Mucosa of stomach (tissue), 1 donor: ENCODE measurements around the gene MEDAG.
"Not testable (repeated sequence)": the region's sequence is repeated elsewhere in the genome, so short reads cannot be mapped to it uniquely, and the experiment has no call there.

ENCODE experiments used
- H3K27me3 ChIP-seq: one replicate; pipeline ENCODE4 v1.7.0; 2013; ENCODE audit warnings: mild to moderate bottlenecking, low read length; ENCODE audit not compliant: control insufficient read depth, insufficient read depth
- H3K36me3 ChIP-seq: one replicate; pipeline ENCODE4 v1.7.0; 2013; ENCODE audit warnings: low read length; ENCODE audit not compliant: control insufficient read depth, insufficient read depth
- H3K4me1 ChIP-seq: one replicate; pipeline ENCODE4 v1.7.0; 2013; ENCODE audit warnings: mild to moderate bottlenecking, low read length; ENCODE audit not compliant: control insufficient read depth, insufficient read depth
- H3K4me3 ChIP-seq: one replicate; pipeline ENCODE4 v1.7.0; 2013; ENCODE audit warnings: low read length
- H3K9ac ChIP-seq: one replicate; pipeline ENCODE4 v1.7.0; 2013; ENCODE audit warnings: mild to moderate bottlenecking, low read length, moderate library complexity
- H3K9me3 ChIP-seq: one replicate; pipeline ENCODE4 v1.7.0; 2013; ENCODE audit warnings: mild to moderate bottlenecking, low read length, moderate library complexity; ENCODE audit not compliant: control insufficient read depth
- donor health status: Pancreatic carcinoma.

MEDAG gene

DNA sequence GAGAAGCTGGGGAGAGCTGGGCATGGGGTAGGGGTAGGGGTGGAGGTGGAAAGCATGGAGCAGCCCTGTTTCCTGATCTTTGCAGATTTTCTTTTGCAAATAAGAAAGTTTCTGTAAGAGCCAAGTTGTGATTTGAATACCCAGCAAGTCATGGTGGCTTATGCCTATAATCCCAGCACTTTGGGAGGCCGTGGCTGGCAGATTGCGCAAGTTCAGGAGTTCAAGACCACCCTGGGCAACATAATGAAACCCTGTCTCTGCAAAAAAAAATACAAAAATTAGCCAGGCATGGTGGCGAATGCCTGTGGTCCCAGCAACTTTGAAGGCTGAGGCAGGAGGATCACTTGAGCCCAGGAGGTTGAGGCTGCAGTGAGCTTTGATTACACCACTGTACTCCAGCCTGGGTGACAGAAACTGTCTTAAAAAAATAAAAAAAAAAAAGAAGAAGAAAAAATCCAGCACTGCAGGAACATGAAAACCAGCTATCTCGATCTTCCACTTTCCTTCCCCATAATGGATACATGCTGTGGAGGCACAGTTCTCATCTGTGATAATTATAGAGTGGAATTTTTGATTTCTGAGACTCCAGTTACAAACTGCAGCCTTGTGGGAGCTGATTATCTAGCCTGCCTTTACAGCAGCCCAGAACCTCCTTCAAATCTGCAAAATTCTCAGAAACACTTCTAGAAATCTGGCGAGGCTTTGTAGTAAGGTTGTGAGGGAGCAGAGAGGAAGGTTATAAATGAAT is 14.3 kb downstream of the MEDAG start:
- H3K9ac ChIP-seq, result no peak overlapping the region
- H3K27me3 ChIP-seq, result no peaks in the 10 kb centered on the region
- no peaks in the 10 kb centered on the region for H3K4me1 ChIP-seq
- H3K36me3 ChIP-seq, result no peaks in the 10 kb centered on the region
- no peak overlapping the region for H3K4me3 ChIP-seq
- no peaks in the 10 kb centered on the region for H3K9me3 ChIP-seq

DNA sequence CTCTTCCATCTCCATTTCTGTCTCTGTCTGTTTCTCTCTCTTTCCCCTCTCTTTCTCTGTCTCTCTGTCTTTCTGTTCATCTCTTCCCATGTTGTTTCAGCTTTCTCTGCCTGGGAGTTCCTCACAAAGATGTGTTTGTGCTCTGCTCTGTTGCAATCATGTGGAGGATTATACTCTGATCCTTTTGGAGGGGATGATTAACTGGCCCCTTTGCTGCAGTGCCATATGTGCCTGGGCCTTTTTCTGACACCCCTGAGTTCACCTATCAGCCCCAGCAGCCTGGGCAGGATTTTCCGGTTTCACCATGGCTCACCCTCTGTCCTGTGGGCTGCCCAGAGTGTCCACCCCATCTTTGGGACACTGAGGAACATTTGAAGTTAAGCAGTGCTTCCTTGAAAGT is 17.3 kb downstream of the MEDAG start:
- no peaks in the 10 kb centered on the region for H3K36me3 ChIP-seq
- H3K27me3 ChIP-seq, result no peaks in the 10 kb centered on the region
- H3K9me3 ChIP-seq, result no peaks in the 10 kb centered on the region
- H3K4me3 ChIP-seq, result no peak overlapping the region
- no peaks in the 10 kb centered on the region for H3K4me1 ChIP-seq
- no peak overlapping the region for H3K9ac ChIP-seq

DNA sequence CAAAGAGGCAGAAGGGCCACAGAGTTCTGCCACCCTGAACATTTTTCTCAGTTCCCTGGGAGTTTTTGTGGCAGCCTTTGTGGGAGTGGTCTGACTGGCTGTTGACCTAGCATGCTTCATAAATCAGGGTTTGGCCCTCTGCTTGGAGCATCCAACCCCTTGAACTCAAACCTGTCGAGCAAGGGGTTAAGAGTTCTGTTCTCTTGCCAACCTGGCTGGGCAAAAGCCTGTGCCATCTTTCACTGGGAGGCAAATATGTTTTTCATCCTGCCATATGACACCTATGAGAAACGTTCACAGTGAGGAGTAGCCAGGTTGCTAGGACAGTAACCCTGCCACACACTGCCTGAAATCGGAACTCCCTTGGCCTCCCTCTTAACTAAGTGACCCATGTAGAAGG is 18.6 kb downstream of the MEDAG start:
- no peak overlapping the region for H3K9ac ChIP-seq
- H3K4me3 ChIP-seq, result no peak overlapping the region
- no peaks in the 10 kb centered on the region for H3K36me3 ChIP-seq
- no peaks in the 10 kb centered on the region for H3K4me1 ChIP-seq
- H3K9me3 ChIP-seq, result no peaks in the 10 kb centered on the region
- H3K27me3 ChIP-seq, result no peaks in the 10 kb centered on the region

DNA sequence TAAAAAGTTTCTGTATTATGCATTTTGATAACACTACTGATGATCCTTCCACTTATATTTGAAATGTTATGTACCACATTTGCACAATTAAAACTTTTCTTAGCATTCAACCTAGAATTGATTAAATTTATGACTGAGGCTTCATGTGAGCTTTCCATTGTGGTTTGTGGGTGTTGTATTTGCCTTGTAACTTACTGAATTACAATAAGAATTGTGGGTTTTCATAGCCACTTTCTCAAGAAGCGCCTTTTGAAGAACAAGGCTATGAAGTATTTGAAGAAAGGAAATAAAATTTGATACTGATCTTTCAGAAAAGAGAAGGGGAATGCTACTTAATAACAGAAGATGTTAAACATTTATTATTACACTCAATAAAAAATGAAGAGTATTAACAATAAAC is 19.4 kb downstream of the MEDAG start:
- Histone ChIP-seq H3K4me1 (no peaks in the 10 kb centered on the region), H3K9me3 (no peaks in the 10 kb centered on the region), H3K36me3 (no peaks in the 10 kb centered on the region), H3K9ac (no peak overlapping the region), H3K4me3 (no peak overlapping the region), H3K27me3 (no peaks in the 10 kb centered on the region)

DNA sequence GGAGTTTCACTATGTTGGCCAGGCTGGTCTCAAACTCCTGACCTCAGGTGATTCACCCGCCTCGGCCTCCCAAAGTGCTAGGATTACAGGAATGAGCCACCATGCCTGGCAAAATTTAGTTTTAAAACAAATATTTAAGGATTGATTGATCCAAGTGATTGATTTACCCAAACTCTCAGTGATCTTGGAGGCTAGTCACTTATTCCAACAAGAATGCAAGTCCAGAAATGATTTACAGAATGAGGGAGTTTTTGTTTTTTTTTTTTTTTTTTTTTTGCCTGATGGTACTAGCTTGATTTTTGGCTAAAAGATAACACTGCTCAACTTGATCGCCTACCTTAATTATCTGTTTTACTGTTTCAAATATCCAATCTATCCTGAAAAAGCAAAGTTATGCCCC is 20.7 kb downstream of the MEDAG start:
- Histone ChIP-seq H3K9me3 (no peaks in the 10 kb centered on the region), H3K9ac (no peak overlapping the region), H3K27me3 (peaks cover under 1% of the 10 kb centered on the region), H3K36me3 (no peaks in the 10 kb centered on the region), H3K4me3 (no peak overlapping the region), H3K4me1 (no peaks in the 10 kb centered on the region)

DNA sequence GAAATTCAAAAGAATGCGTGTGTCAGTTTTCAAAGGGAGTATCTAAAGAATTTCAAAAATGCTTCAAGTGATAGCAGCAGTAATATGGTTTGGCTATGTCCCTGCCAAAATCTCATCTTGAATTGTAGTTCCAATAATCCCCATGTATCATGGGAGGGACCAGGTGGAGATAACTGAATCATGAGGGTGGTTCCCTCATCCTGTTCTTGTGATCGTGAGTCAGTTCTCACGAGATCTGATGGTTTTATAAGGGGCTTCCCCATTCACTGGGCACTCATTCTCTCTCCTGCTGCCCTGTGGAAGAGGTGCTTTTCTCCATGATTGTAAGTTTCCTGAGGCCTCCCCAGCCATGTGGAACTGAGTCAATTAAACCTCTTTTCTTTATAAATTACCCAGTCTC is 21.1 kb downstream of the MEDAG start:
- H3K9me3 ChIP-seq, H3K36me3 ChIP-seq, H3K9ac ChIP-seq, H3K27me3 ChIP-seq, H3K4me3 ChIP-seq, H3K4me1 ChIP-seq: not testable (repeated sequence)

DNA sequence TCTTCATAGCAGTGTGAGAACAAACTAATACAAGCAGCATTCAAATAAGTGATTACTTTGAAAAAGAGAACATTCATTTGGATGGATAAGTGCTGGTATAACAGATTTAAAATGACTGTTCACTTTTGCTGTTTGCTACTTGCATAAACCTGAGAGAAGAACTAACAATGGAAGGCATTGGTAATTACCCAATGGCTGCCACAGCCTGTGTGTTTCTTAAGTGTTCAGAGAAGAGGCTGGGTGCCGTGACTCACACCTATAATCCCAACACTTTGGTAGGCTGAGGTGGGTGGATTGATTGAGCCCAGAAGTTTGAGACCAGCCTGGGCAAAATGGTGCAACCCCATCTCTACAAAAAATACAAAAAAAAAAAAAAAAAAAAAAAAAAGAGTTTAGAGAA is 21.5 kb downstream of the MEDAG start:
- no peak overlapping the region for H3K4me3 ChIP-seq
- H3K4me1 ChIP-seq, result no peaks in the 10 kb centered on the region
- H3K9me3 ChIP-seq, result no peaks in the 10 kb centered on the region
- H3K9ac ChIP-seq, result no peak overlapping the region
- H3K36me3 ChIP-seq, result no peaks in the 10 kb centered on the region
- H3K27me3 ChIP-seq, result peaks cover 9% of the 10 kb centered on the region

DNA sequence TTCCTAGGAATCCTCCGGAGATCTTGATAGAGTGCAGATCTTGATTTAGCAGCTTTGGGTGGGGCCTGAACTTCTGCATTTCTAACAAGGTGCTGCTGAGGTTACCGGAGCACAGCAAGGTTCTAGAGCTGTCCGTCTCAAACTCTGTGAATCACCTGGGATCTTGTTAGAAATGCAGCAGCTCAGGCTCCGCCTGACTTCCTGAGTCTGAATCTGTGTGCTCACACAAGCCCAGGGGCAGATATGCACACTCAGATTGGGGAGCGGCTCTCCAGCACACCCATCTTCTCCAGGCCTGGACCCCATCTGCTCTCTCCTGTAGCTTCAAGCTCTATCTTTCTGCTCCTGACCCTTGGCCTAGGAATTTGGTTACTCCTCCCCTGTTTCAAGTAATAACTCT is 22.9 kb downstream of the MEDAG start:
- no peak overlapping the region for H3K9ac ChIP-seq
- no peak overlapping the region for H3K4me3 ChIP-seq
- H3K9me3 ChIP-seq, result no peaks in the 10 kb centered on the region
- H3K36me3 ChIP-seq, result no peaks in the 10 kb centered on the region
- peaks cover 16% of the 10 kb centered on the region for H3K27me3 ChIP-seq
- no peaks in the 10 kb centered on the region for H3K4me1 ChIP-seq

DNA sequence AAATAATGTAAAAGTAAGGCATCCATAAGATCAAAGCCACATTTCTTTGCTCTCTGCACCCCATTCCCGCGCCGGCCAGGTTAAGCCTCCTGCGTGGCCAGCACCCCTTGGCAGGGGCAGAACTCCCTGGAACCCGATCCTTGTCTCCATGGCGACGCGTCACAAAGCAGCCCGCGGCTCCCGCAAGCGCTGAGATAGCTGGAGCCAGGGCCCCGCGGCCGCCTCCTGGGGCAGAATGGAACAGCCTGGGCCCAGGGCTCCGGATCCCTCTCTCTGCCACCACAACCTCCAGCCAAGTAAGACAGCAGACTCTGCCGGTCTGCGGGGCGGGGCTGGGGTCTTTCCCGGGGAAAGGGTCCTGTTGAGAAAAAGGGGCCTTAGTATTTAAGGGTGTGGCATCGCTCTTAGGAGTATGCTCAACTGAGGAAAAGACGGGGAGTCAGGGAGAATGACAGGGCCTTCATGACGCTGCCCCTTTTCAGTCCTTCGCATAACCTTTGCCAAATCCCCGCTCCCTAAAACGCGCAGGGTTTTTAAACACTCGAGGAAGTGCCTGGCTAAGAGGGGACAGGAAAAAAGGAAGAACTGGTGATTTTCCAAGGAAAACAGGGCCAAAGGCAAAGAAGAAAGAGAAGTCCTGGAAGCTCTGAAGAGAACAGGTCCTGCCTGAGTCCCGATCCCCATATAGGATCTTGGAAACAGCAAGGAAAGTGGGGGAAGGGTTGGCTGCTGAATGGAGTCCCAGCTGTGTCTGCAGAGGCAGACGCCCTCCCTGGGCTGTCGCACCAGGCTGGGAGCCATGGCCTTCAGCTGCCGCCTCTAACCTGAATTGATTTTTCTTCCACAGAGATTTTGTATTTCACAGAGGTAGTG is 26.6 kb downstream of the MEDAG start, which contains the start of gene TEX26:
Gene TEX26 (plus strand): TSS at position 176 of the 873 bp plus-strand sequence. CDS start 60 bp downstream, at position 236.
- H3K9ac ChIP-seq, result no peak within 1 kb of the TSS
- H3K4me1 ChIP-seq, result no peaks in the 10 kb centered on the region
- peaks cover 16% of the 10 kb centered on the region for H3K27me3 ChIP-seq
- no peaks in the 10 kb centered on the region for H3K36me3 ChIP-seq
- H3K9me3 ChIP-seq, result no peaks in the 10 kb centered on the region
- no peak within 1 kb of the TSS for H3K4me3 ChIP-seq

DNA sequence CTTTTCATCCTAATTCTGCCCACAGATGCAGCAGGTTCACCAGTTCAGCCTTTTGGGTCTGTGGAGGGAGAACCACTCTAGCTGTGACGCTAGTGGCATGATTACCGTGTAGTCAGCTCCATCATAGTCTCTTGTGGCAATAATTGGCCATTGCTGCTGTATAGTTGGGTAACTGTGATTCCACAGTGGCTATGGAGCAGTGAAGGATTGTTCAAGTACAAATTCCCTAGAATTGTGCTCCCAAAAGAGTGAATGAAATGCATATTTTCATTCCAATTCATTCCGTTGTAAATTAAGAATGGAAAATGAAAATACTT is 27.2 kb downstream of the MEDAG start:
- Histone ChIP-seq H3K4me1 (no peaks in the 10 kb centered on the region), H3K36me3 (no peaks in the 10 kb centered on the region), H3K9me3 (no peaks in the 10 kb centered on the region), H3K4me3 (no peak overlapping the region), H3K9ac (no peak overlapping the region), H3K27me3 (peaks cover 16% of the 10 kb centered on the region)

DNA sequence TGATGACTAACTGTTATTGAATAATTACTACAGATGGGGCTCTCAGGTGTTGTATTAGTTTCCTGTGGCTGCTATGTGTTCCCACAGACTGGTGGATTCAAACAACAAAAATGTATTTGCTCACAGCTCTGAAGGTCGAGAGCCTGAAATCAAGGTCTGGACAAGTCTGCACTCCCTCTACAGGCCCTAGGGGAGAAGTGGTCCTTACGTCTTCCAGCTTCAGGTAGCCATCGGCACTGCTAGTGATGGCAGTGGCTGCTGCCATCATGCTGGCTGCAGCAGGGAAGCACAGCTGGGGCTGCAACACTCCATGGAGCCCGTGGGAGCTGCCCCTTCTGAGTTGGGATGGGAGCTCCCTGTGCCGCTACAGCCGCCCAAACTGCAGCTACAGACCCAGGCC is 28.3 kb downstream of the MEDAG start:
- Histone ChIP-seq H3K9me3 (no peaks in the 10 kb centered on the region), H3K36me3 (no peaks in the 10 kb centered on the region)

DNA sequence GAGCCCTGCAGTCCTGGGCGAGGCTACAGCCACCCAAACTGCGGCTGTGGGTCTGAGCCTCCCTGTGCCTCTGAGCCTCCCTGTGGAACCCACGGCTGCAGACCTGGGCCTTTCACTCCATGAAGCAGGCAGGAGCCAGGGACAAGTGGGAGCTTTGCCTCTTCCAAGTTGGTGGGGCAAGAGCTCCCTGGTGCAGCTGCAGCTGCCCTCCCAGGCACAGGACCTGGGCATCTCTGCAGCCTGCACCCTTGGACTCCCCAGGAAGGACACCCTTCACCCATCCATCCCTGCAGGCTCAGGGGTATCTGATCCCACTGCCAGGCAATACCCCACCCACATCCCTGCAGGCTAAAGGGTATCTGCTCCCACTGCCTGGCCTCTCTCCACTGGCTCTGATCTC is 28.7 kb downstream of the MEDAG start:
- Histone ChIP-seq H3K27me3 (peaks cover 16% of the 10 kb centered on the region), H3K36me3 (no peaks in the 10 kb centered on the region), H3K4me3 (no peak overlapping the region), H3K4me1 (no peaks in the 10 kb centered on the region), H3K9me3 (no peaks in the 10 kb centered on the region), H3K9ac (no peak overlapping the region)

More for the DNA sequence above, 28.3 kb downstream of the MEDAG start:
- Histone ChIP-seq H3K9ac (no peak overlapping the region), H3K27me3 (peaks cover 16% of the 10 kb centered on the region), H3K4me1 (no peaks in the 10 kb centered on the region), H3K4me3 (no peak overlapping the region)
